ENCODE data around the gene ARHGAP20. TPM values are rescaled to one million over a fixed set of nuclear protein-coding genes. Genes with fewer than 3 reads are reported as not detected.

Gene ARHGAP20
- total and polyA plus RNA-seq, 12 donors: 0.14 to 1.3 (median 0.32) TPM

- ATAC-seq (no peak), DNase-seq (no peak)
- WGBS, 2 donors: 1% methylated on average over 24 of the region's 24 CpGs
- Histone ChIP-seq H3K36me3 (no peaks in the 10 kb centered on the region), H3K27ac (peak overlapping the region in 3 of 10 donors; percentile 19 to 50 (median 44)), H3K4me3 (peak overlapping the region; percentile 33 to 71 (median 56)), H3K27me3 (peaks cover 6 to 81% (median 50%) of the 10 kb centered on the region in 7 donors), H3K4me1 (peaks cover 0 to 31% (median 23%) of the 10 kb centered on the region in 9 donors), H3K9me3 (no peaks in the 10 kb centered on the region)
- no peak for TF ChIP-seq CTCF (IDR thresholded peaks at IDR 0.05)
- intact Hi-C loops (cut with DNase I): no loop called here
Observed at GRCh38 chr11:110711448-110711775, 825 bp downstream of the ARHGAP20 start.

GRCh38 chr11:110710628-110711381, 1.4 kb downstream of the ARHGAP20 start:
- intact Hi-C loops (cut with DNase I): no loop called here
- Histone ChIP-seq H3K27me3 (peaks cover 6 to 78% (median 50%) of the 10 kb centered on the region in 7 donors), H3K36me3 (no peaks in the 10 kb centered on the region), H3K4me1 (peaks cover 0 to 31% (median 23%) of the 10 kb centered on the region in 9 donors), H3K27ac (no peak overlapping the region), H3K9me3 (no peaks in the 10 kb centered on the region), H3K4me3 (peak overlapping the region; percentile 33 to 71 (median 56))
- WGBS, 2 donors: 5 to 7% methylated on average over 33 of the region's 33 CpGs
- no peak for TF ChIP-seq CTCF (IDR thresholded peaks at IDR 0.05)
- DNase-seq (peak; percentile 22 to 24), ATAC-seq (peak in 4 of 8 donors; percentile 9 to 55 (median 18))

- Histone ChIP-seq H3K4me3 (no peak overlapping the region), H3K27me3 (peaks cover 0 to 16% (median 6%) of the 10 kb centered on the region in 7 donors), H3K4me1 (no peaks in the 10 kb centered on the region), H3K27ac (no peak overlapping the region), H3K9me3 (no peaks in the 10 kb centered on the region), H3K36me3 (no peaks in the 10 kb centered on the region)
- WGBS, 2 donors: 77 to 82% methylated on average over 5 of the region's 5 CpGs
- intact Hi-C loops (cut with DNase I): no loop called here
- ATAC-seq (no peak), DNase-seq (no peak)
- no peak for TF ChIP-seq CTCF (IDR thresholded peaks at IDR 0.05)
Observed at GRCh38 chr11:110704210-110704864, 7.9 kb downstream of the ARHGAP20 start.

- Histone ChIP-seq H3K4me3 (no peak overlapping the region), H3K27me3 (no peaks in the 10 kb centered on the region), H3K4me1 (no peaks in the 10 kb centered on the region), H3K27ac (no peak overlapping the region), H3K36me3 (no peaks in the 10 kb centered on the region), H3K9me3 (peaks cover 0 to 10% (median 0%) of the 10 kb centered on the region in 11 donors)
- 86 to 92% methylated on average over 4 of the region's 4 CpGs for WGBS, 2 donors
- TF ChIP-seq CTCF (IDR thresholded peaks at IDR 0.05): no peak
- intact Hi-C loops (cut with DNase I): no loop called here
- DNase-seq (no peak), ATAC-seq (no peak)
Observed at GRCh38 chr11:110691926-110692325, 20.3 kb downstream of the ARHGAP20 start.
